WTC11 (cell line): ENCODE results near the gene LRMDA. TPM values are rescaled to one million over a fixed set of nuclear protein-coding genes. Genes with fewer than 3 reads are reported as not detected.

Experiments used
- ATAC-seq: fragments of 200-7000 bp; cut with Tn5 transposase; 2 replicates; pipeline ENCODE4 v1.10.0; 2021; ENCODE audit warnings: mild to moderate bottlenecking, moderate library complexity
- CTCF ChIA-PET: fragments of 300-600 bp; sonication (Branson Sonifier 250); formaldehyde crosslinking; loops from one replicate; lab custom pipeline; 2021; ENCODE audit warnings: antibody characterized with exemption; lab: Charles Lee
- POLR2A ChIA-PET: fragments of 350-600 bp; sonication (Branson Sonifier 250); formaldehyde crosslinking; loops from one replicate; lab custom pipeline; 2021; ENCODE audit warnings: antibody characterized with exemption; lab: Charles Lee
- DNase-seq: peaks from one replicate; pipeline ENCODE4 v3.0.0; 2021; ENCODE audit warnings: low spot score
- H3K27ac Mint-ChIP-seq: 2 replicates; pipeline ENCODE4 v1.8.0; 2021; ENCODE audit warnings: mixed read lengths
- H3K27me3 Mint-ChIP-seq: 2 replicates; pipeline ENCODE4 v1.8.0; 2021; ENCODE audit warnings: low read depth, mild to moderate bottlenecking, moderate library complexity, mixed read lengths
- H3K36me3 Mint-ChIP-seq: 2 replicates; pipeline ENCODE4 v1.8.0; 2021; ENCODE audit warnings: mixed read lengths
- H3K4me1 Mint-ChIP-seq: 2 replicates; pipeline ENCODE4 v1.8.0; 2022; ENCODE audit warnings: mixed read lengths
- H3K4me3 Mint-ChIP-seq: 2 replicates; pipeline ENCODE4 v1.8.0; 2021; ENCODE audit warnings: mild to moderate bottlenecking, moderate library complexity, mixed read lengths
- H3K9me3 Mint-ChIP-seq: 2 replicates; pipeline ENCODE4 v1.8.0; 2021; ENCODE audit warnings: mixed read lengths
- EMX1 ChIP-seq: fragments of 250-450 bp; sonication (Bioruptor Pico); IDR thresholded peaks from 2 replicates; pipeline ENCODE4 v1.8.0; 2021; ENCODE audit warnings: mild to moderate bottlenecking
- ETV6 ChIP-seq: sonication (generic); formaldehyde crosslinking; IDR thresholded peaks from 2 replicates; pipeline ENCODE4 v1.8.1; 2022; ENCODE audit warnings: mild to moderate bottlenecking, missing genetic modification reagents
- IRF2 ChIP-seq: sonication (generic); formaldehyde crosslinking; IDR thresholded peaks from 2 replicates; pipeline ENCODE4 v1.8.0; 2022; ENCODE audit warnings: low read depth, missing genetic modification reagents, borderline replicate concordance
- KAT7 ChIP-seq: sonication (generic); formaldehyde crosslinking; IDR thresholded peaks from 2 replicates; pipeline ENCODE4 v1.8.1; 2023; ENCODE audit warnings: missing genetic modification reagents, mild to moderate bottlenecking, borderline replicate concordance
- MYBL2 ChIP-seq: sonication (generic); formaldehyde crosslinking; IDR thresholded peaks from 2 replicates; pipeline ENCODE4 v1.8.1; 2023; ENCODE audit warnings: mild to moderate bottlenecking, moderate library complexity, missing genetic modification reagents
- NFE2L1 ChIP-seq: sonication (generic); formaldehyde crosslinking; IDR thresholded peaks from 2 replicates; pipeline ENCODE4 v1.8.1; 2023; ENCODE audit warnings: missing genetic modification reagents
- NFYB ChIP-seq: sonication (generic); formaldehyde crosslinking; conservative IDR thresholded peaks from 2 replicates; pipeline ENCODE4 v1.8.0; 2022; ENCODE audit warnings: low read depth, missing genetic modification reagents
- OVOL2 ChIP-seq: fragments of 250-450 bp; sonication (Bioruptor Pico); IDR thresholded peaks from 2 replicates; pipeline ENCODE4 v1.9.0; 2021; ENCODE audit warnings: mild to moderate bottlenecking, borderline replicate concordance
- PRRX2 ChIP-seq: fragments of 250-450 bp; sonication (Bioruptor Pico); IDR thresholded peaks from 2 replicates; pipeline ENCODE4 v1.8.0; 2021; ENCODE audit warnings: mild to moderate bottlenecking
- RORB ChIP-seq: fragments of 250-450 bp; sonication (Bioruptor Pico); IDR thresholded peaks from 2 replicates; pipeline ENCODE4 v1.9.0; 2021; ENCODE audit warnings: mild to moderate bottlenecking
- ZNF121 ChIP-seq: sonication (generic); formaldehyde crosslinking; IDR thresholded peaks from 2 replicates; pipeline ENCODE4 v1.8.0; 2023; ENCODE audit warnings: missing genetic modification reagents
- ZNF219 ChIP-seq: sonication (generic); formaldehyde crosslinking; IDR thresholded peaks from 2 replicates; pipeline ENCODE4 v1.8.0; 2023; ENCODE audit warnings: missing genetic modification reagents, mild to moderate bottlenecking, borderline replicate concordance
- ZNF281 ChIP-seq: sonication (generic); formaldehyde crosslinking; IDR thresholded peaks from 2 replicates; pipeline ENCODE4 v1.8.0; 2023; ENCODE audit warnings: mild to moderate bottlenecking, missing genetic modification reagents
- ZNF396 ChIP-seq: fragments of 250-450 bp; sonication (Bioruptor Pico); IDR thresholded peaks from 2 replicates; pipeline ENCODE4 v1.8.0; 2021; ENCODE audit warnings: mild to moderate bottlenecking, moderate library complexity, borderline replicate concordance
- total RNA-seq: library from RNA; stranded (reverse); gene quantifications from 3 replicates; pipeline ENCODE4 v1.2.3, GENCODE V29; 2021
- TF ChIP-seq, protein P1 (sequence below): sonication (generic); formaldehyde crosslinking; IDR thresholded peaks from 2 replicates; pipeline ENCODE4 v1.8.0; 2022; ENCODE audit warnings: mild to moderate bottlenecking, missing genetic modification reagents
- TF ChIP-seq, protein P2 (sequence below): sonication (generic); formaldehyde crosslinking; IDR thresholded peaks from 2 replicates; pipeline ENCODE4 v1.8.1; 2023; ENCODE audit warnings: mild to moderate bottlenecking, missing genetic modification reagents, borderline replicate concordance
- TF ChIP-seq, protein P3 (sequence below): sonication (generic); formaldehyde crosslinking; IDR thresholded peaks from 2 replicates; pipeline ENCODE4 v1.8.0; 2022; ENCODE audit warnings: mild to moderate bottlenecking, missing genetic modification reagents
- TF ChIP-seq, protein P4 (sequence below): sonication (generic); formaldehyde crosslinking; IDR thresholded peaks from 2 replicates; pipeline ENCODE4 v1.8.1; 2023; ENCODE audit warnings: mild to moderate bottlenecking, missing genetic modification reagents
- TF ChIP-seq, protein P5 (sequence below): sonication (generic); formaldehyde crosslinking; conservative IDR thresholded peaks from 2 replicates; pipeline ENCODE4 v1.8.1; 2022; ENCODE audit warnings: mild to moderate bottlenecking, missing genetic modification reagents

LRMDA gene
- total RNA-seq, 1 experiment from 2014 or later = 0.92 TPM

DNA sequence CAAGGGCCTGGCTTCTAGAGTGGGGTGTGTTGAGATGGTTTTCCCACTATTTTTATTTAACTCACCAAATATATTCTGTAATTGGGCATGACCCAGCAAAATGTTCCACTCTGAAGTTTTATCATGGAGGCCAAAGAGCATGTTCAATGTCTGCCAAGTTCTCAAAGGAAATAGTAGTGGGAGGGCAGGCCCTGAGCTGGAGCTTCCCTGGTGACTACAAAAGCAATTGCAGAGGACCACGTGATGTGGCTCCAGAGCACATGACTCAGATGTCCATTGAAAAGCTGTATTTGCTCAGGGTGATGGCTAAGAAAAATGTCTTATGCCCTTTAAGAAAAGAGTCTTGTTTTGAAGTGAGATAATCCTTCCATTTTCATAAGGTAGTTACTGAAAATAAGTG, 1024.8 kb downstream of the LRMDA start:
- no peaks in the 10 kb centered on the region; the same call in 1 of the 2 replicates for H3K27me3 Mint-ChIP-seq
- POLR2A ChIA-PET = no interaction called here
- TF ChIP-seq KAT7 (CRISPR knock-in tag) (no peak), ZNF396 (CRISPR knock-in tag) (no peak), MYBL2 (CRISPR knock-in tag) (no peak), PRRX2 (CRISPR knock-in tag) (no peak), ZNF219 (CRISPR knock-in tag) (no peak), ETV6 (CRISPR knock-in tag) (no peak), NFE2L1 (no peak), OVOL2 (CRISPR knock-in tag) (no peak), NFYB (CRISPR knock-in tag) (no peak)
- TF ChIP-seq, protein P1, sequence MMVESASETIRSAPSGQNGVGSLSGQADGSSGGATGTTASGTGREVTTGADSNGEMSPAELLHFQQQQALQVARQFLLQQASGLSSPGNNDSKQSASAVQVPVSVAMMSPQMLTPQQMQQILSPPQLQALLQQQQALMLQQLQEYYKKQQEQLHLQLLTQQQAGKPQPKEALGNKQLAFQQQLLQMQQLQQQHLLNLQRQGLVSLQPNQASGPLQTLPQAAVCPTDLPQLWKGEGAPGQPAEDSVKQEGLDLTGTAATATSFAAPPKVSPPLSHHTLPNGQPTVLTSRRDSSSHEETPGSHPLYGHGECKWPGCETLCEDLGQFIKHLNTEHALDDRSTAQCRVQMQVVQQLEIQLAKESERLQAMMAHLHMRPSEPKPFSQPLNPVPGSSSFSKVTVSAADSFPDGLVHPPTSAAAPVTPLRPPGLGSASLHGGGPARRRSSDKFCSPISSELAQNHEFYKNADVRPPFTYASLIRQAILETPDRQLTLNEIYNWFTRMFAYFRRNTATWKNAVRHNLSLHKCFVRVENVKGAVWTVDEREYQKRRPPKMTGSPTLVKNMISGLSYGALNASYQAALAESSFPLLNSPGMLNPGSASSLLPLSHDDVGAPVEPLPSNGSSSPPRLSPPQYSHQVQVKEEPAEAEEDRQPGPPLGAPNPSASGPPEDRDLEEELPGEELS = no peak
- TF ChIP-seq, protein P2, sequence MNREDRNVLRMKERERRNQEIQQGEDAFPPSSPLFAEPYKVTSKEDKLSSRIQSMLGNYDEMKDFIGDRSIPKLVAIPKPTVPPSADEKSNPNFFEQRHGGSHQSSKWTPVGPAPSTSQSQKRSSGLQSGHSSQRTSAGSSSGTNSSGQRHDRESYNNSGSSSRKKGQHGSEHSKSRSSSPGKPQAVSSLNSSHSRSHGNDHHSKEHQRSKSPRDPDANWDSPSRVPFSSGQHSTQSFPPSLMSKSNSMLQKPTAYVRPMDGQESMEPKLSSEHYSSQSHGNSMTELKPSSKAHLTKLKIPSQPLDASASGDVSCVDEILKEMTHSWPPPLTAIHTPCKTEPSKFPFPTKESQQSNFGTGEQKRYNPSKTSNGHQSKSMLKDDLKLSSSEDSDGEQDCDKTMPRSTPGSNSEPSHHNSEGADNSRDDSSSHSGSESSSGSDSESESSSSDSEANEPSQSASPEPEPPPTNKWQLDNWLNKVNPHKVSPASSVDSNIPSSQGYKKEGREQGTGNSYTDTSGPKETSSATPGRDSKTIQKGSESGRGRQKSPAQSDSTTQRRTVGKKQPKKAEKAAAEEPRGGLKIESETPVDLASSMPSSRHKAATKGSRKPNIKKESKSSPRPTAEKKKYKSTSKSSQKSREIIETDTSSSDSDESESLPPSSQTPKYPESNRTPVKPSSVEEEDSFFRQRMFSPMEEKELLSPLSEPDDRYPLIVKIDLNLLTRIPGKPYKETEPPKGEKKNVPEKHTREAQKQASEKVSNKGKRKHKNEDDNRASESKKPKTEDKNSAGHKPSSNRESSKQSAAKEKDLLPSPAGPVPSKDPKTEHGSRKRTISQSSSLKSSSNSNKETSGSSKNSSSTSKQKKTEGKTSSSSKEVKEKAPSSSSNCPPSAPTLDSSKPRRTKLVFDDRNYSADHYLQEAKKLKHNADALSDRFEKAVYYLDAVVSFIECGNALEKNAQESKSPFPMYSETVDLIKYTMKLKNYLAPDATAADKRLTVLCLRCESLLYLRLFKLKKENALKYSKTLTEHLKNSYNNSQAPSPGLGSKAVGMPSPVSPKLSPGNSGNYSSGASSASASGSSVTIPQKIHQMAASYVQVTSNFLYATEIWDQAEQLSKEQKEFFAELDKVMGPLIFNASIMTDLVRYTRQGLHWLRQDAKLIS = no peak
- TF ChIP-seq, protein P3, sequence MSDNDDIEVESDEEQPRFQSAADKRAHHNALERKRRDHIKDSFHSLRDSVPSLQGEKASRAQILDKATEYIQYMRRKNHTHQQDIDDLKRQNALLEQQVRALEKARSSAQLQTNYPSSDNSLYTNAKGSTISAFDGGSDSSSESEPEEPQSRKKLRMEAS = no peak
- TF ChIP-seq, protein P4, sequence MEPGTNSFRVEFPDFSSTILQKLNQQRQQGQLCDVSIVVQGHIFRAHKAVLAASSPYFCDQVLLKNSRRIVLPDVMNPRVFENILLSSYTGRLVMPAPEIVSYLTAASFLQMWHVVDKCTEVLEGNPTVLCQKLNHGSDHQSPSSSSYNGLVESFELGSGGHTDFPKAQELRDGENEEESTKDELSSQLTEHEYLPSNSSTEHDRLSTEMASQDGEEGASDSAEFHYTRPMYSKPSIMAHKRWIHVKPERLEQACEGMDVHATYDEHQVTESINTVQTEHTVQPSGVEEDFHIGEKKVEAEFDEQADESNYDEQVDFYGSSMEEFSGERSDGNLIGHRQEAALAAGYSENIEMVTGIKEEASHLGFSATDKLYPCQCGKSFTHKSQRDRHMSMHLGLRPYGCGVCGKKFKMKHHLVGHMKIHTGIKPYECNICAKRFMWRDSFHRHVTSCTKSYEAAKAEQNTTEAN = no peak
- DNase-seq (no peak), ATAC-seq (no peak)
- no peaks in the 10 kb centered on the region for H3K36me3 Mint-ChIP-seq
- CTCF ChIA-PET = no interaction called here
- no peak overlapping the region for H3K27ac Mint-ChIP-seq
- H3K4me3 Mint-ChIP-seq = no peak overlapping the region
- H3K4me1 Mint-ChIP-seq = peaks cover 5% of the 10 kb centered on the region
- peaks cover 8% of the 10 kb centered on the region for H3K9me3 Mint-ChIP-seq

GRCh38 chr10:76459016-76459730, 1027.7 kb downstream of the LRMDA start:
- CTCF ChIA-PET = no interaction called here

More at GRCh38 chr10:76459016-76459730, 1027.7 kb downstream of the LRMDA start:
- no peak overlapping the region for H3K4me3 Mint-ChIP-seq
- H3K4me1 Mint-ChIP-seq = peaks cover 5% of the 10 kb centered on the region
- peaks cover 4% of the 10 kb centered on the region for H3K9me3 Mint-ChIP-seq
- POLR2A ChIA-PET = no interaction called here
- no peak overlapping the region for H3K27ac Mint-ChIP-seq
- TF ChIP-seq IRF2 (CRISPR knock-in tag) (no peak), ZNF396 (CRISPR knock-in tag) (no peak), ZNF281 (CRISPR knock-in tag) (no peak), ZNF121 (CRISPR knock-in tag) (no peak), EMX1 (no peak), RORB (no peak)
- TF ChIP-seq, protein P5, sequence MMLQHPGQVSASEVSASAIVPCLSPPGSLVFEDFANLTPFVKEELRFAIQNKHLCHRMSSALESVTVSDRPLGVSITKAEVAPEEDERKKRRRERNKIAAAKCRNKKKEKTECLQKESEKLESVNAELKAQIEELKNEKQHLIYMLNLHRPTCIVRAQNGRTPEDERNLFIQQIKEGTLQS (CRISPR knock-in tag) = no peak
- no peaks in the 10 kb centered on the region for H3K36me3 Mint-ChIP-seq
- no peak for DNase-seq
- no peak for ATAC-seq
- no peaks in the 10 kb centered on the region; the same call in 1 of the 2 replicates for H3K27me3 Mint-ChIP-seq
